Stimulated activated CD8-positive, alpha-beta memory T cell treated with anti-CD3 and anti-CD28 coated beads, Interleukin-12 subunit alpha, Interleukin-12 subunit beta, amount 100 ng/mL, for 24 hours (primary cell): ENCODE results near the gene PRR3.

Experiments used
- DNase-seq: peaks from one replicate; pipeline ENCODE4 v3.0.0-alpha.2; 2020; ENCODE audit errors: extremely low read depth

The PRR3 gene

DNA sequence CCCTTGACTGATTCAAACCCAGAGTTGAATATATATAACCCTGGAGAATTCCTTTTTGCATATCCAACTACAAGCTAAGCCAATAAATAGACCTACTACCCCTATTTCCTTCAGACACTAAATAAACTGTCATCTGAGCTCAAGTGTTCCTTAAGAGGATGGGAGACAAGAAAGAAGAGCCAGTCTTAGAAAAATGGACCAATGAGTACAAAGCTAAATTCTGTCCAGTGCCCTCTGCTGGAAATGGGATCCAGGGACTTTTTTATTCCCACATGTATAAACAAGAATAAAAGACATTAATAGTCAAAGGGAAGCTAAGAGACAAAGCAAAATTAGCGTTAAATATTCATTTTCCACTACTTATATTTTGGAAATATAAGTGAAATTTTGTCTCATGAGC is 55.1 kb downstream of the PRR3 start:
- no peak for DNase-seq

DNA sequence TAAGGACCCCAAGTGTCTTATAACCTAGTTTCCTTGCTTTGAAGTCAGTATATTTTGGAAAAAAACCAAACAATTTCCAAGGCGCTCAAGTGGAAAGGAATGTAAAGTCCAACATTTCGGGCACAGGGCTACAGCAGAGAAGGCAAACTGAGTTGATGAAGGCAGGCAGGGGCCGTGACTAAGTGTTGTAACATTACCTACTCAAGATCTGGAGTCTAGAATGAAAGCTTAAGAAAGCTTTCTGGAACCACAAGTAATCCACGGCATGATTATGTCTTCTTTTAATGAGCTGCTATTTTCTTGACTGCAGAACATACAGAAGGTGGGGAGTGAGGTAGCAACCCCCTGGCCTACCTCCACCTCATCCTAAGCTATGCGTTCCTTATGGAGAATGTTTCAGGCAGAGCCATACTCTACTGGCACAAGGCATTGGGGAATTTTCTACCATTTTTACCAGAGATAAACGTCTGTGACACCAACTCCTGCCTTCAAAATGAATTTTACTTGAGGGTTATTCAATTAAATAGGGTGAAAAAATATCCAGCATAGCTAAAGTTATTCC is 55.7 kb downstream of the PRR3 start:
- no peak for DNase-seq
